ENCODE measurements around the gene FAM81B. TPM values are rescaled to one million over a fixed set of nuclear protein-coding genes. Genes with fewer than 3 reads are reported as not detected.

Gene FAM81B
- total RNA-seq, 1 donor from 2014 or later, result not detected

DNA sequence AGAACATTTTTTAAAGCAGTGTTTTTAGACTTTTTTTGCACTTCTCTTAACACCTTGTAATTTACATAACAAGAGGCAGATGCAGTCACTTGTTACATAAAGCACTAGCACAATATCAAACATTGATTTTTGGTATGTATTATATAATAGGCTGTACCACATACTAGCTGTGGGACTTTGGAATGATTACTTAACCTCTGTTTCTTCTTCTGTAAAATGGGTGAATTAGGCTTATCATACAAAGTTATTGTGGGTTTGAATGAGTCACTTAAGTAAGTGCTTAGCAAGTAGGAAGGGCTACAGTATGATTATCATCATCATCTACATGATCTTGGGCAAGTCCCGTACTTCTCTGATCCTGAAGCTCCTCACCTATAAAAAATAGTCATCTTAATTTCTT, 2.1 kb downstream of the FAM81B start:
- intact Hi-C loops (cut with DNase I), result no loop called here
- DNase-seq (ENCODE audit: low spot score), result no peak

DNA sequence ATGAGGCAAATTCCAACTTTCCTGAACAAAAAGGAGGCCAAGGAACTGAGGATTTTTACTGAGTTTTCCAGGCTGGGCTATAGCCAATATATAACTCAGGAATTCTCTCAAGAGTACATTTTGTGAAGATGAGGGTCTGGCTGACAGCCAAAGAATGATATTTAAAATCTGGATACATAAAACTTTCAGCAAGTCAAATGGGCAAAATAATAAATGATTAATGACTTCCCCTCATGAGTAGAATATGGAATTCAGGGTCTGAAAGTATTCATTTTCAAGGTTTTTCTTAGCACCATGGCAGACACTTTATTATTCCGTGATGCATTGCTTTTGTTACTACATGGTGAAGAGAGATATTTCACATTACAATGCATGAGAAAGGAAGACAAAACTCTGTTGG, 7.8 kb downstream of the FAM81B start:
- no peak for DNase-seq (ENCODE audit: low spot score)
- intact Hi-C loops (cut with DNase I), result no loop called here

DNA sequence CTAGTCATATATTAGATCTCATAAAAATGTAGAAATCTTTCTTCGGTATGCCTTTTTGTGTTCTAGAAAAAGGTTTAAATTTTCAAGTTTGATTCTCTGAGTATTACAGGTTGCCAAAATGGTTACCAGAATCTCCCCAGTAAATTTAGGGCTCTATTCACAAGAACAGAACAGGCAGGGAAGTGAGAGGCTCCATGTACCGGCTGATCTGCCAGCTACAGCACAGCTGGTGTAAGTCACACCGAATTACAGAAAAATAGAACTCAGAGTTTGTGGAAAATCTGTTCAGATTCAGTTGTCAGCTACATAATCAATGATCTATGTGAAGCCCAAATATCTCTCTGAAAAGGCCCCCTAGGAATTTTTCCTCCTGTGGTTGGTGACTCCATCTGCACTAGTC, 10.5 kb downstream of the FAM81B start:
- intact Hi-C loops (cut with DNase I), result no loop called here
- no peak for DNase-seq (ENCODE audit: low spot score)

DNA sequence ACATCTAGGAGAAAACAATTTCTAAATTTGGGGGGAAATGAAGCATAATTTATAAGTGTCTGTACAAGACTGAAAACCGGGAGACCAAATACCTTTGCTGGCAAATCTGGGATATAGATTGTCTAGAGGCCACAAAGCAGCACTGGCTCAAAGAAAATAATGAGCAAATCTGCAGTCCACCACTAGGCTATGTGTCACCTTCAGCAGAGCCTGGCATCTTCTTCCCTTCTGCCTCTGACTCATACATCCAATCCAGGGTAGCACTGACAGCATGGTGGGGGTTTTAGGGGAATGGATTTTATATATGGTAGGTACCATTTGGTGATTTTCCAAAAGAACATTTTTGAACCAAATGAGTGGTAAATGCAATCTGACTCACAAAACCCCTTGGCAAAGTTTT, 12.8 kb downstream of the FAM81B start:
- intact Hi-C loops (cut with DNase I), result no loop called here
- DNase-seq (ENCODE audit: low spot score), result no peak

DNA sequence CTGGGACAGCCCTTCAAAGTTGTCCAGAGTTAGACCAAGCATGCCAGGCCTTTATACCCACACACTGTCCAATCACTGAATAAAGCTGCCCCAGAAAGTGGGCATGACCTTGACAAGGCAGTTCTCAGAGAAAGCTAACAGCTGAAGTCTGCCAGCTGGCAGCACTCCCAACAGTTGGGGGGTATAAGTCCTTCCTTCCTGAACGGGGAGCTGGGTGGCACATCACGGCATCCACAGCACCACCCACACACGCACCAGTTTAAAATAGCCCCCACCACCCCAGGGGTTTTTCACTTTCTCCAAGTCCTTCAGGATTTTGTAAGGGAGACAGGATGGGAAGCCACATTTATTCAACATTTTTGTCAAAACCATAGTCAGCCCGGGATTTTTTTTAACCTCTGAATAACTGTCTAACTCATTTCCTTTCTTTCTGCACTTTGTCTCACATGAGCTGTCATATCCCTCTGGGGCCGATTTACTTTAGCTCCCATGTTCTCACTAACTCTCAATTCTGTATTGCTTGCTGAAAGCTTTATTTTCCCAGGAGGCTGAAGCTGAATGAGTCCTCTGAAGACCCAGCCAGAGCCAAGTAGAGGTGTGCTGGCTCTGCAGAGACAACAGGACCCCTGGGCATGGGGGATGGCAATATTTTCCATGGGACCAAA, 15.4 kb downstream of the FAM81B start:
- DNase-seq (ENCODE audit: low spot score), result no peak
- intact Hi-C loops (cut with DNase I), result no loop called here

DNA sequence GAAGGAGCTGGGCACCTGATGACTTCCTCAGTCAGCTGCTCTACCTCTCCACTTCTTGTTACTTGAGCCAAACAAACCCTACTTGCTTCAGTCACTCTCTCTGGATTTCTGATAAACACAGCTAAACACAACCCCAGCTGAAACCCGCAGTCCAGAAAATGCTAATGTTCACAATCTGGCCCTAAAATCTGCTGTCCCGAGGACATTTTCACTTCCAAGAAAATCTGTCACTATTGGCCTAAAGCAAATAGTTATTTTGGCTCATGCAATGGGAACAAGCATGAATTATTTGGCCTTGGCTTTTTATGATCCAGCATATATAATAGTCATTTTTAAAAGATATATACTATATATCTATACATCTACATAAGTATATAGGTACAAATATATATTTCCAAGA, 19.1 kb downstream of the FAM81B start:
- intact Hi-C loops (cut with DNase I), result no loop called here
- DNase-seq (ENCODE audit: low spot score), result no peak

DNA sequence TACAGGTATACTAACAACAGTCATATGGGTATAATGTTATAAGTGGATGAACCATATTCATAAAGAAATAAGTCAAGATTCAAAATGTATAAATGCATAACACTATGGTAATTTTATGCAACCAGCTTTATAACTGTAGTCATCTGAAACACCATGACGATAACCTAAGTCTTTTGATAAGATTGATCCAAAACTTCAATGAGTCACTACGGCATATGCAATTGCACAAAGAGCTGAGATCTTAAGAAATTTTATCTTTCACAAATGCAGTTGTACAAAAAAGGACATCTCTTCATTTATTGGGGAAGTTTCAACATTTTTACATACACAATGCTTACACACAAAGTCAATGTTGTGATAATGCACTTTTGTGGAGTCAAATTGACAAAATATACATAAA, 20.3 kb downstream of the FAM81B start:
- intact Hi-C loops (cut with DNase I), result no loop called here
- DNase-seq (ENCODE audit: low spot score), result no peak

DNA sequence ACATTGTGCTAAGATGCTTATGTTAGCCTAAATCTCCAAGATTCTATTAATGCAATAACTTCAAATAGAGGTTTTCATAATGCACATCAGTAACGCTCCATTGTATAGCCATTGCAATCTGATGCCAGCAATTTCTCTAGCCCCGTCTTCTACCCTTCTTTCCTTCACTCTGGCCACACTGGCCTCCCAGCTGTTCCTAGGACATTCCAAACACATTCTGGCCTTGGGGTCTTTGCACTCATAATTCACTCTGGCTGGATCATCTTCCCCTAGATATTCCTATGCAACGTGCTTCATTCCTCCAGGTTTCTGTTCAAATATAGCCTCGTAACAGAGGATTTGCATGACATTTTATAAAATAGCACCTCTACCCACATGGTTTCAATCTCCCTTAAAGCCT, 23.3 kb downstream of the FAM81B start:
- DNase-seq (ENCODE audit: low spot score), result no peak
- intact Hi-C loops (cut with DNase I), result no loop called here

DNA sequence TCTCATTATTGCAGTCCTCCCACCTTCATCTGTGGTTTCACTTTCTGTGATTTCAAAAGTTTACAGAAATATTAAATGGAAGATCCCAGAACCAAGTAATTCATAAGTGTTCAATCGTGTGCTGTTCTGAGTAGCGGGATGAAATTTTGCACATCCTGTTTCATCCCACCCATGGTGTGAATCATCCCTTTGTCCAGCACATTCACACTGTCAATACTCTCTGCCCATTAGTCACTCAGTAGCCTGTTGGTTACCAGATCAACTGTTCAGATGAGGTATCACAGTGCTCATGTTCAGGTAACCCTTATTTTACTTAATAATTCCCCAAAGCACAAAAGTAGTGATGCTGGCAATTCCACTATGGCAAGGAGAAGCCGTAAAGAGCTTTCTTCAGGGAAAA, 26.8 kb downstream of the FAM81B start:
- no peak for DNase-seq (ENCODE audit: low spot score)

DNA sequence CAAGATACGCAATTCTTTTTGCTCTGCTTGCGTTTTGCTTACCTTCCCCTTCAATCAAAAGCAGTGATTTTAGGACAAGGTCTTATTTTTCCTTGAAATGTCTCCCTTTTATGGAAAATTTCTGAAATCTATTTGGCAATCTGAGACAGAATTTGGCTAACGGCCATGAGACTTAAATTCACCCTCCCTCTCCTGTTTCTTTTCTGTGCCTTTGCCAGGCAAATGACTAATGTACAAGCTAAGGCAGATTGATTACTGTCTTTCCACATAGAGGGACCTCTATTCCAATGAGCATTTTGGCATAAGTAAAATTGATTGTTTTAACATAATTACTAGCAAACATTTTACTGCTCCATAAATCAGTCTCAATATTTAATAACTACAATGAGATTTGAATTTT, 31.7 kb downstream of the FAM81B start:
- no peak for DNase-seq (ENCODE audit: low spot score)
- intact Hi-C loops (cut with DNase I), result no loop called here

More for the DNA sequence above, 26.8 kb downstream of the FAM81B start:
- intact Hi-C loops (cut with DNase I), result no loop called here

DNA sequence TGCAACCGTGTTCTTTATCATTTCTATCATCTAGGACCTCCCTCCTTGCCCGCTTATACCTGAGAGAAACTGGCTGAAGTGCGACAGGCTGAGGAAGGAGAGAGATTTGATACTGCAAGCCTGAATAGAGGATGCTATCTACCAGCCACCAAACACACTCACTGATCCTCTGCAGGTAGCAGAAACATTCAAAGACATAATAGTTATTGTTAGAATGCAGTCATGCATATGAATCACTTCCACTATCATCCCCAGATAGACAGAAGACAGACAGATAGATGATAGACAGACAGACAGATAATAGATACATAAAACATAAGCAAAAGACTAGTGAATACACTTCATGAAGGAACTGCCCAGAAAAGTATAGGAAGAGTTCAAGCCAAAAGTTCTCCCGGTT, 32.9 kb downstream of the FAM81B start:
- no peak for DNase-seq (ENCODE audit: low spot score)
- intact Hi-C loops (cut with DNase I), result no loop called here

DNA sequence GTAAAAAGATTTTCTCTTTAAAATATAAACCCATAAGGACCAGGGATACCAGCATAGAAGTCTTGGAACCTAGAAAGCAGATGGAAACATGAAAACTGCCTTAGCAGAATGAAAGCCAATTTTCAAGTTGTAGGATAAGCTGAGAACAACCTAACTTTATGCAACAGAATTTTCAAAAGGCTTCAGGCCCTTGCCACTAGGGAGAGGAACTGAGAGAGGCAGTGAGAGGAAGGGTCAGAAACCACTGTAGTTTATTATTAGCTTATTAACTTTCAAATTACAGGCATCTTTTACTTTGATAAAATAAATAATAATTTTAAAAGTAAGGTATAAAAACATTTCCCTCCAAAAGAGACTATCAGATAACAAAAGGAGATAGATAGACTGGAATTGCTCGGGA, 33.4 kb downstream of the FAM81B start:
- no peak for DNase-seq (ENCODE audit: low spot score)
- intact Hi-C loops (cut with DNase I), result no loop called here

DNA sequence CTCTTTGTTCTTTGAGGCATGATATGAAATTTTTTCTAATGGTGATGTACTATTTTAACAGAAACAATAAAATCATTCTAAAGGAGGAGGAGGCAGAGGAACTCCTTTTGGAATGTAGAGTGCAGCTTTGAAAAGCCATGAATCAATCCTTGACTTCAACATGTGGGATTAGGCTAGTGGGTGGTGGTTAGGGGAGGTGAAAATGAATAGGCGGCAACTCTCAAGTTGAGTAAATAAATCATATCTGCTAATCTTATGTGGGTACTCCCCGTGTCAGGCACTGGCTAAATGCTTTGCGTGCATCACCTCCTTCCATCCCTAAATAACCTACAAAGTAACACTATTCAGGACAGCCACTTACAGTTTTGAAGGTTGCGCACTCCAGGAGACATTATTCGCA, 35.1 kb downstream of the FAM81B start:
- no peak for DNase-seq (ENCODE audit: low spot score)
- intact Hi-C loops (cut with DNase I), result no loop called here

DNA sequence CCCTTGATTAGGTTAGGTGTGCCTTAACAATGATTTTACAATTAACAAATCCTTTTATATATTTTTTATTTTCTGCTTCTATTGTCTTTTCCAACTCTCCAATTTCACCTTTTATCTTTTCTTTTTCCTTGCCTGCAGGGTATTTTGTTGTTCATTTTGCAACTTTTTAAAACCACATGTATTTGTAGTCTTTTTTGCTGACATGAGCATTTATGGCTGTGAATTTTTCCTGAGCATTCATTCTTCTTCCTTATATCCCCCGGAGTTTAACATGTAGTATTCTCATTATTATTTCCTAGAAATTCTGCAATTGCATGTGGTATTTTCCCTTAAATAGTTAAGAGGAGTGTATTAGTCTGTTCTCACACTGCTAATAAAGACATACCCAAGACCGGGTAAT, 41.6 kb downstream of the FAM81B start:
- DNase-seq (ENCODE audit: low spot score), result no peak
- intact Hi-C loops (cut with DNase I), result no loop called here

DNA sequence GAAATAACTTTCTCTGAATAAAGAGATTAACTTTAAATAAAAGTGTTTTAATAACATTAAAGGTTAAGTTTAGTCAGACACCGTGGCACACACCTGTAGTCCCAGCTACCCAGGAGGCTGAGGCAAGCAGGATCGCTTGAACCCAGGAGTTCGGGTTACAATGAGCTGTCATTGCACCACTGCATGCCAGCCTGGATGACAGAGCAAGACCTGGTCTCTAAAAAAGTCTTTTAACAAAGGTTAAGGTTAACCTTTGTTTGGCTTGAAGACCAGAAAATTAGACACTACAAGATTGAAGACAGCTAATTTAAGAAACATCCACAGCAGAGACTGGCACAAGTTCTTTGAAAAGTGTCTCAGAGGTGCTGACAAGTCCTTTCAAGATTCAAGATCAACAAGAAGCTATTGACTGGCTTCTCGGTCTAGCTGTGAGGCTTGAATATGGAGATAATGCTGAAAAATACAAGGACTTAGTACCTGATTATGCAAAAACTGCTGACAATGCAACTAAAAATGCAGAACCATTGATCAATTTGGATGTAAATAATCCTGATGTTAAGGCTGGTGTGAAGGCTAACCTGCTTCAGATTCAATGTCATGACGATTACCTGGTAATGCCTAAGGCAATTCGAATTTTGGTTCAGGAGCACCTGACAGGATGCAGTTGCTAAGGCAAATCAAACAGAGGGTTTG, 48.8 kb downstream of the FAM81B start:
- no peak for DNase-seq (ENCODE audit: low spot score)
- intact Hi-C loops (cut with DNase I), result no loop called here

DNA sequence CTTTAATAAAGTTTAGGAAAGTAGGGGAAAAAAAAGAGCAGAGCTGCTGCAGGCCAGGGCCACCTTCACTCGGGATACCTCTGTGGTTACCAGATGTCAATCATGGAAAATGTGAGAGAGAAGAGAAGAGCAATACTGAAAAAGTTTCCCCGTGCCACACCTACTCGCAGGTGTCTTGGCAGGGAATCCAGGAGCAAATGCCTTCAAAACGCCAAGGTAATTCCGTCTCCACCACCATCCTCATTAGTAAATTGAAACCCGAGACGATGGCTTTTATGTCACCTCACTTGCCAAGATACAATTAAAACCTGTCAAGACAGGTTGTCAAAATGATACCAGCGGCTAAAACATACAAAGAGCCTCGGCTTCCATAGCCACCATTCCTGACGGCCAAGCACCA, 49.7 kb downstream of the FAM81B start:
- intact Hi-C loops (cut with DNase I), result no loop called here
- DNase-seq (ENCODE audit: low spot score), result no peak

DNA sequence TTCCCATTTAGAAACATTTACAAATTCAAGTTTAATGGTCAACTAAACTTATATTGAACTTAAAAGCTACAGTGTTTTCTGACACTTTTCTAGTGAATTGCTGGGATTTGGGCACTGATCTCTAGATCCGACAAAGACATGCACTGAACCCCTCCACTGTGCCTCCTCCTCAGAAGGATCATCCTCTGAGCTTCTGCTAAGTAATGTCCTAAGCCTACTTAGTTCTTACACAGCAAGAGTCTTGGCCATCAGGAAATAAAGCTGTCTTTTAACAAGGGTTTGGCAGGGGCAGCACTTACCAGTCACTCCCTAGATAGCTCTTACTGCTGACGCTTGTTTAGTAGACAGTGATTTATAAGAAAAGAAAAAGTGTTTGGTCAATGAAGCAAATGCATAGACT, 50.5 kb downstream of the FAM81B start:
- no peak for DNase-seq (ENCODE audit: low spot score)
- intact Hi-C loops (cut with DNase I), result no loop called here

DNA sequence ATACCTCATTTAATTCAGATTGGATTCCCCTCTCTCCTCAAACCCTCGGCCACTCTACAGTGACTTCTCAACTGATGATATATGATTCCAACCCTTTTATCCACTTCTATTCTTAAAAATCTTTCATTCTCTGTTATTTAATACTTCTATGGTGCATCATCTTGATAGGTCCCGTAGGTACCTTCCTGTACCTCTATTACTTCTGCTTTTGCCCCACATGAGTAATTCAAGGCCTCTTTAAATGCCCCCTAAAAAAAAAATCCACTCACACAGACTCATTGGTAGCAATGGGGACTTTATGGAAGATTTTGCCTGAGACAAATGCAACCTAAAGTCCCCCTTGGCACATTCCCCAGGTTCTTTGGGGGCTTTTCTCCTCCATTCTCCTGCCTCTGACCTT, 54.3 kb downstream of the FAM81B start:
- intact Hi-C loops (cut with DNase I), result no loop called here
- no peak for DNase-seq (ENCODE audit: low spot score)

DNA sequence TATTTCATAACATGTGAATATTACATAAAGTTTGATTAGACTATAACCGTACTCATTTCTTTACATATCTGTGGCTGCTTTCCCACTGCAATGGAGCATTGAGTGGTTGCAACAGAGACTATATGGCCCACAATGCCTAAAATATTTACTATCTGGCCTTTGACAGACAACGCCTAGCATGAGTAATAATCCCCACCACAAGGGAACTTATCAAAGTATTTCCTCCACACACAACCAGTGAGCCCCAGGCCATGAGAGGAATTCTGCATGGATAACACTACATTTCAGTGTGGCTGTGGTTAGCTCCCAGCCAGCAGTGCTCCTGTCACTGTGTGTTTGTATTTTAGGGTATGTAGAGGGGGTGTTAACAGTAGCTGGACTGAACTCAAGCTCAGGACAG, 54.8 kb downstream of the FAM81B start:
- intact Hi-C loops (cut with DNase I), result no loop called here
- DNase-seq (ENCODE audit: low spot score), result no peak

DNA sequence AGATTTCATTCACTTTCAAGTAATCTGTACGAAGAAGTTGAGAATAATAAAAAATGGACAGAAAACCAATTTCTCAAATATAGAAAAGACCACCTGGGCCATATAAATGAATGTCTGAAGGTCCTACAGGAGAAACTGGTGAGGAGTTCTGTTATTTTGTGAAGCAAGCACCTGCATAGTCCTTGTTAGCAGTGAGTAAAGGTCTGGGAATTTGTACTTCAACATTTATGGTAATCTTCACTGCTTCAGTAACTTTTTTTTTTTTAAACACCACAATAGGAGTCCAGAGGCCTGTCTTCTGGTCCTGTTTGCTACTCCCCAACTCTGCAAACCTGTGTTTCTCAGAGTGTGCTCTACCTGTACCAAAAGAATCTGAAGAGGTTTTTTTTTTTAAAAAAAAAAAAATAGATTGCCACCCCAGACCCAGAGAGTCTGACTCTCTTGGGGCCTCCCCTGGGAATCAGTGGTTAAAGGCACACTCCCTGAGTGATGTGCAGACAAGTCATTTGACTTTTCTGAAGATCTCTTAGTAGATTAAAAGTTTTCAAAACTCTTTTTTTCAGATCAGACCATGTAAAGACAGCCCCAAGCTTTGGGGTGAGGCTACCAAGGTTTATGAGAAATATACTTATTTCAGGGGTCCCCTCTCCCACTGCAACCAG, 55.5 kb downstream of the FAM81B start:
- intact Hi-C loops (cut with DNase I), result no loop called here
- no peak for DNase-seq (ENCODE audit: low spot score)

DNA sequence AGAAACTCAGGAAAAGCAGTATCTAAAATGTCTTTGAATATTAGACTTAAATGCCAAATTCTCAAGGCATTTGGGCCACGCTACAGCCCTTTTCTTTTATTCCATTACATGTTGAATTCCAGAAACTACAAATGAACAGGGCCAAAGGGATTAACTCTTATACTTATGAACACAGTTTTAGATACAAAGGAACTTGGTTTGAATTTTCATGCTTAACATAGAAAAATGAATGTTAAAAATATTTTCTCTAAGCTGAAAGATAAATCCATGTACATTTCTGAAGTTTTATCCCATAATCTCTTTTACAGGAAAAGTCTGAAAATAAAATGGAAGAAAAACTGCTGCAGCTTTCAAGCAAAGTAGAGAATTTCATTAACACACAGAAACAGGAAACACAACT, 56.8 kb downstream of the FAM81B start:
- DNase-seq (ENCODE audit: low spot score), result no peak
- intact Hi-C loops (cut with DNase I), result no loop called here
